GM19238 (cell line): ENCODE results near the gene RET.

Source experiments
- DNase-seq: peaks from one replicate; pipeline ENCODE4 v3.0.0; 2011; ENCODE audit warnings: low spot score; ENCODE audit not compliant: insufficient read length

The RET gene

DNA sequence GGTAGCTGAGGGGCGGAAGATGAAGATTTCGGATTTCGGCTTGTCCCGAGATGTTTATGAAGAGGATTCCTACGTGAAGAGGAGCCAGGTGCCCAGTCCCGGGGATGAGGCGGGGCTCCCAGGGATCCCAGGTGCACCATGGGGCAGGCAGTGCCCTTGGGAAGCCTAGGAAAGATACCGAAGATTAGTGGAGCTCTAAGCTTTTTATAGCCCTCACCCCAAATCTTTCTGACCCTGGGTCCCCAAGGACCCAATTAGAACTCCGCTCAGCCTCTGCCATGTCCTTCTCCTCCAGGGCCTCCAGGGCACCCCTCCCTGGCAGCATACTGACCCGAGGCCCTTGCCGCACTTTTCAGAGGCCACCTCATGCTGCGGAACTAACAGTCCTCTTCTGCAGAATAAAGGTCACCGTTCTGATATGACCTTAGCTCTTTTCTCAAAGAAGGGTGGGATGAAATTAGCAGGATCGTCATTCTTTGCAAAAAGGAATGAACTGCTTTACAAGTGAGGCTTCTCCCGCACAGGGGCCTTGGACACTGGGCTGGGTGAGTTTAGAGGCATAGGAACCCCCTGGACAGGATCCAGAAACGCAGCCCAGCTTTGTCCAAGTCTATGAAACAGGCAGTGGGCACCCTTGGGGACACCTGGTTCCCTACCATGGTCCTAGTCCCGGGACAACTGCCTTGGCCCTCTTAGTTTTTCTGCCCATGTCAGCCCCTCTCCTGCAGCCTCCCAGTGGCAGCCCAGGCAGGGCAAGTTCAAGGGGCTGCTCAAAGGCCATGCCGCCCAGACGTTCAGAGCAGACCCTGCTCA lies 43.5 kb downstream of the RET start:
- no peak for DNase-seq

DNA sequence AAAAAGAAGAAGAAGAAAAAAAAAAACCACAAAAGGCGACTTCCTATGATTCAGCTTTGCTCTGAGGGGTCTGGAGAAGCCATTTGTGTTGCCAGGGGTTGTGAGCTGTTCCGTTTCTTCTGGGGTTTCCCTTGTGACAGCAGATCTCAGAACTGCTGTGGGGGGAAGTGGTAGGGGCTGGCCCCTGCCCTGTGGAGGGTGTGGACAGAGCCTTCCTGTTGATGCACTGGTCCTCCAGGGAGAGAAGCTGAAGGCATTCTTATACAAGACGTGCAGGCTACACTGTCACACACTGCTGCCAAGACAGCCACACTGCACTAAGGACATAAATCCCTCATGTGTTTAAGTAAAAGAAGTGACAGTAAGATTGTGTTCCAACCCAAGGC lies 44.1 kb downstream of the RET start:
- peak; percentile 69 for DNase-seq

DNA sequence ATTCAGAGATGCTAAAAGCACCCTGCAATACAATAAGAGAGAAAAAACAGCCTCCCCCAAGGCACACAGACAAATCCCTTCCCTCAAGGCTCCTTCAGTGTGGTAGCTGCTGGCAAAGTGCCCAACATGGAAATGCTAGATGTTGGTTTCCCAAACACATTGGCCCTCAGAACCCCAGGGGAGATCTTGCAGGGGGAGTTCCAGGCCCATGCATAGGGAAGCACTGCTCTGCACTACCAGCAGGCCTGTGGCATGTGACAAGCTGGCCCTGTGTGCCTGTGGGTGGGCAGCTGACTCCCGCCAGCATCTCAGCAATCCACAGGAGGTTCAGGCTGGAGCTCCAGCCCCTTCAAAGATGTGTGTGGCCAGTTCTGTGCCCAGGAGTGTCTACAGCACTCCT lies 44.6 kb downstream of the RET start:
- no peak for DNase-seq

DNA sequence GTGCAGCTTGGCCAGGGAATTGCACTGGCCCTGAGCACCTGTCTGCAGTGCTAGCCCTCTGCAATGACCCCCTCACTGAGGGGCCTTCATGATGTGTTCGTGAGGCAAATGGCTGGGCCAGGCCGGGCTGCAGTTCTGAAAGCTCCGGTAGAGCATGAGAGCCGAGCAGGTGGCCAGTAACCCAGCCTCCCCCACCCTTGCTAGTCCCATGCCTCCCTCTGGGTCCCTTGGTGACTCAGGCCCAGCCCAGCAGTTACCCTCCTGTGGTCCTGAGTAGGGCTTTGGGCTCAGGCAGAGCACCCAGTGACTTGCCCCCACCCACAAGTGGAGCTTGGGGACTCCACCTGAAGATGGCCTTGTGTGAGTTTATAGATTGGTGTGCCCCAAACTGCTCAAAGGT lies 45.2 kb downstream of the RET start:
- no peak for DNase-seq

DNA sequence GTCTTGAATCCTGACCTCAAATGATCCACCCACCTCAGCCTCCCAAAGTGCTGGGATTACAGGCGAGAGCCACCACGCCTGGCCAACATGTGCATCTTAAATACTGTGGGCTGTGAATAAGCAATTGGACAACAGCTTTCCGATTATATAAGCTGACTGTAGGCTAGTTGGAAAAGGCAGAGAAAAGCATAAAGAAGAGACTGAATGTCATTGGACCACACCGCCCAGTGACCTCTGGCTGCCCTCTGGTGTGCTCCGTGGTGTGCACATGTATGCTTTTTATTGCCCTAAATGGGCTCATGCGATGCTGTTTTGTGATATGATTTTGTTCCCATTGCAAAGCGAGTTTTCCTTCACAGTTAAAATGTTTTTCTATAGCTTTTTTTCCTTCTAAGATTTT lies 46.0 kb downstream of the RET start:
- no peak for DNase-seq

DNA sequence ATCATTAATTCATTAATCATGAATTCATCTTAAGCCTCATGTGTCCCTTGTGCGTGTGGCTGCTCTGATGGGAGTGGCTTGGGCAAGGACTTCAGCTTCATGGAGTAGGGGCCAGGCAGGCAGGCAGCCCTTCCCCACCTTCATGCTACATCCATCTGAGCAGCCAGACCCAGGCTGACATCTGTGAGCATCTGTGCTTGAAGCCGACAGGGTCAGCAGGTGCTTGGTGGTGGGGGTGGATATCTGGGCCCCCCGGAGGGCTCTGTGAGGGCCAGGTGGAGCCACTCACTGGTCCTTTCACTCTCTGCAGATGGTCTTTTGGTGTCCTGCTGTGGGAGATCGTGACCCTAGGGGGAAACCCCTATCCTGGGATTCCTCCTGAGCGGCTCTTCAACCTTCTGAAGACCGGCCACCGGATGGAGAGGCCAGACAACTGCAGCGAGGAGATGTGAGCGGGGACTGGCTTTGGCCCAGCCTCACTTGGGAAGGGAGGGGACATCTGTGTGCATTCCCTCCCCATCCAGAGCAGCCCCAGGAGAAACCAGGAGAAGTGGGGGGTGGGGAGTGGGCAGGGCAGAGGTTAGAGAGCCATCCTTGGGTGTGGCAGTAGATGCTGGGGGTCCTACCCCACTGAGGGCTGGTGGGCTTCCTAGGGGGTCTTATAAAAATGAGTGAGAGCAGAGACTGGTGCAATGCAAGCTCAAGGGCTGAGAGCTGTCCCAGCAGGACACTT lies 46.7 kb downstream of the RET start:
- no peak for DNase-seq

DNA sequence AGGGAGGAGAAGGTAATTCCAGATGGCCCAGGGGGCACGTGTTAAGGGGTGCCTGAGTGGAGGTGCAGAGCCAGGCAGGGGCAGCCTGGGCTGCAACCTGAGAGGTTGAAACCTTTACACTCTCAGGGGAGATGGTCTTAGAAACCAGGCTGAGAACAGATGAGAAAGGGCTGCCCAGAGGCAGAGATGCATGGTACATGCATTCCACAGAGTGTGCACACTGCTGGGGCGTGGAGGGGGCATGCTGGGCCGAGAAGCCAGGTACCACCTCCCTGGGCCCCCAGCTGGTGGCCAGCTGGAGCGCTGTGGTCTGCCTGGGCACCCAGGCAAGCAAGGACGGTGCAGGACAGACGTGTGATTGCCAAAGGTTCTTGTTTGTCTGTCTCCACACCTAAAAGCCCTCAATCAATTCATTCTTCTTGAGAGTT lies 47.2 kb downstream of the RET start:
- DNase-seq, result no peak

DNA sequence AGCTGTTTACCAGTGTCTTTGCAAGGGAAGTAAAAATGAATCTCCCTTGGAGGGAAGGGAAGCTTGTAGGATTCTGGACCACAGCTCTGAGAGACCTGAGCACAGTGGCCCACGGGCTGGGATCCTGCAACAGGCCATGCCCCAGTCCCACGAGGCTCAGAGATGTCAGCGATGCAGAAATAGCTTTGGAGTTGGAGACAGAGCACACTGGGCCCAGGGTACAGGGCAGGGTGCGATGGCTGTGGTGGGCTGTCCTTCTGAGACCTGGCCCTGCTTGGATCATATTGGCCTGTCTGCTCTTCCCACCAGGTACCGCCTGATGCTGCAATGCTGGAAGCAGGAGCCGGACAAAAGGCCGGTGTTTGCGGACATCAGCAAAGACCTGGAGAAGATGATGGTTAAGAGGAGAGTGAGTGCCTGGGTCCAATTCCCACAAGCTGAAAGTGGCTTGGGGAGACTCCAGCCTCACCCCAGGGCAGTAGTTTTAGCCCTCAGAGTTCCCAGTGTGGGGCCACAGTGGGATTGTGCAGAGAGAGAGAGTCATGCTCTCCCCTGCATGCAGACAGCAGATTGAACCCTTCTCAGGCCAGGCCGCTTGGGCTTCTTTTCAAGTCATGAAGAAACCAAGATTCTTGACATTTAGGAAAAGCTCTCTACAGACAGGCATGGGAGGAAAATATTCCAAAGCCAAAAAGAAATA lies 47.9 kb downstream of the RET start:
- no peak for DNase-seq

DNA sequence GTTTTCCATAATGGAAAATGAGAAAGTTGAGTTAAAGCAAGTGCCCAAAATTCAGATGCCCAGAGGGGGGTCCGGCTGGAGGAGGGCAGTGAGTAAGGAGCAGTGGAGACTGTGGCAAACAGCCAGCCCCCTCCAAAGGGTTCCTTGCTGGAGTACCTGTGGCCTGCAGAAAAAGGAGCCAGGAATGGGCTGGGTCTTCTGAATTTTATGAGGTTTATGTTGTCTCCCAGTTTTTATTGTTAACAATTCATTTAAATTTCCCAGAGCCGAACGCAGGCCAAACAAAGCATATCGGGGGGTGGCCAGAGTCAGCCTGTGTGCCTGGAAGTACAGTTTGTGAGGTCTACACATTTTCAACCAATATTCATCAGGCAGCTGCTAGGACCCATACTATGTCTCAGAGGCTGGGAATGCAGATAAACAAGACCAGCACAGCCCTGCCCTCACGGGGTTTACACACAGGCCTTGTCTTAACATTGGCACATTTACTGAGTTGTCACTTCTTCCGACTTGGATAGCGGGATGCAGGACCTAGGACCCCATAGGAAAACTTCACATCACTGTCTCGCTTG lies 48.5 kb downstream of the RET start:
- DNase-seq, result no peak

DNA sequence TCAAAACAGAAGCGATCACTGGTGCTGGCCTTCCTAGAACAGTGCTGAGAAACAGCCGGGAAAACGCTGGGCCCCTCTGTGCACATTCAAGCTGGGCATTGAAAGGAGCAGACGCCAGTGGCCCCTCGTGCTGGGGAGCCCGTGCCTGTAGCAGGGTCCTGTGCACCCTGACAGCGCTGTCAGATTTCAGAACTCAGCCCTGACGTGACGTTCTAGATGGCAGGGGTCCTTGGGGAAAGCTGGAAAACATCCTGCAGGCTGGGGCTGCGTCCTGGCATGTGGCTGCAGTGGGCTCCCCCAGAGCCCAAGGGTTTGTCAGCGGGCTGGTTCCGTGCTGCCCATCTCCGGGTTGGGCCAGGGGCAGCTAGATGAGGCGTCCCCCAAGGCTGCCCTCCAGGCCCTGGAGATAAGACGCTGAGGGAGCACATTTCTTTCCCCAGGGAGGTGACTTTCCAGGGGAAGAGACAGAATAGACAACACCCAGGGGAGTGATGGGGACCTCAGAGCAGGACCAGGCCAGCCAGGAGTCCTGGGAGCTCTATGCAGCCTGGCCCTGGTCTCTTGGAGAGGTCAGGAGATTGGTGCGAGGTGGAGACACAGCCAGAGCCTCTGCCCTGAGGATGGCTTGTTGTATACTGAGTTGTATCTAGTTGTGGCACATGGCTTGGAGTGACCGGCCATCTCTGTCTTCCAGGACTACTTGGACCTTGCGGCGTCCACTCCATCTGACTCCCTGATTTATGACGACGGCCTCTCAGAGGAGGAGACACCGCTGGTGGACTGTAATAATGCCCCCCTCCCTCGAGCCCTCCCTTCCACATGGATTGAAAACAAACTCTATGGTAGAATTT lies 49.2 kb downstream of the RET start:
- no peak for DNase-seq

DNA sequence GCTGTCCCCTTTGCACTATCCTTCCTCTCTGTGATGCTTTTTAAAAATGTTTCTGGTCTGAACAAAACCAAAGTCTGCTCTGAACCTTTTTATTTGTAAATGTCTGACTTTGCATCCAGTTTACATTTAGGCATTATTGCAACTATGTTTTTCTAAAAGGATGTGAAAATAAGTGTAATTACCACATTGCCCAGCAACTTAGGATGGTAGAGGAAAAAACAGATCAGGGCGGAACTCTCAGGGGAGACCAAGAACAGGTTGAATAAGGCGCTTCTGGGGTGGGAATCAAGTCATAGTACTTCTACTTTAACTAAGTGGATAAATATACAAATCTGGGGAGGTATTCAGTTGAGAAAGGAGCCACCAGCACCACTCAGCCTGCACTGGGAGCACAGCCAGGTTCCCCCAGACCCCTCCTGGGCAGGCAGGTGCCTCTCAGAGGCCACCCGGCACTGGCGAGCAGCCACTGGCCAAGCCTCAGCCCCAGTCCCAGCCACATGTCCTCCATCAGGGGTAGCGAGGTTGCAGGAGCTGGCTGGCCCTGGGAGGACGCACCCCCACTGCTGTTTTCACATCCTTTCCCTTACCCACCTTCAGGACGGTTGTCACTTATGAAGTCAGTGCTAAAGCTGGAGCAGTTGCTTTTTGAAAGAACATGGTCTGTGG lies 50.0 kb downstream of the RET start:
- no peak for DNase-seq

DNA sequence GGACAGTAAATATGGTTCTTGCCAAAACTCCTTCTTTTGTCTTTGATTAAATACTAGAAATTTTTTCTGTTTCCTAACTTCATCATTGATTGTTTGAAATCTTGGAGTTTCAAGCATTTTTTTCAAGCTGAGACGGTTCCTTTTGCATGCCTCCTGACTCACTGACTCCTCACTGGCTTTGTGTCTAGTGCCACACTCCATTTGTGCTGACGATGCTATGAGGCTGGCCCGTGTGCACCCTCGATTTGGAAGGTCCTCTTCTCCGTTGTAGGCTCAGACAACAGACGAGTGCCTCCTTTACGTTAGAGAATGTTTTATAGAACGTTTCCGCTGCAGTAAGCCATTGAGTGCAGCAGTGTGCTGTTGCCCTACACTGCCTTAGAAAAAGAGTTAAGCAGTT lies 50.6 kb downstream of the RET start:
- DNase-seq, result no peak

DNA sequence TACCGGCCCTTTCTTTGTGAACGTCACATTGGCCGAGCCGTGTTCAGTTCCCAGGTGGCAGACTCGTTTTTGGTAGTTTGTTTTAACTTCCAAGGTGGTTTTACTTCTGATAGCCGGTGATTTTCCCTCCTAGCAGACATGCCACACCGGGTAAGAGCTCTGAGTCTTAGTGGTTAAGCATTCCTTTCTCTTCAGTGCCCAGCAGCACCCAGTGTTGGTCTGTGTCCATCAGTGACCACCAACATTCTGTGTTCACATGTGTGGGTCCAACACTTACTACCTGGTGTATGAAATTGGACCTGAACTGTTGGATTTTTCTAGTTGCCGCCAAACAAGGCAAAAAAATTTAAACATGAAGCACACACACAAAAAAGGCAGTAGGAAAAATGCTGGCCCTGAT lies 51.5 kb downstream of the RET start:
- DNase-seq, result no peak

DNA sequence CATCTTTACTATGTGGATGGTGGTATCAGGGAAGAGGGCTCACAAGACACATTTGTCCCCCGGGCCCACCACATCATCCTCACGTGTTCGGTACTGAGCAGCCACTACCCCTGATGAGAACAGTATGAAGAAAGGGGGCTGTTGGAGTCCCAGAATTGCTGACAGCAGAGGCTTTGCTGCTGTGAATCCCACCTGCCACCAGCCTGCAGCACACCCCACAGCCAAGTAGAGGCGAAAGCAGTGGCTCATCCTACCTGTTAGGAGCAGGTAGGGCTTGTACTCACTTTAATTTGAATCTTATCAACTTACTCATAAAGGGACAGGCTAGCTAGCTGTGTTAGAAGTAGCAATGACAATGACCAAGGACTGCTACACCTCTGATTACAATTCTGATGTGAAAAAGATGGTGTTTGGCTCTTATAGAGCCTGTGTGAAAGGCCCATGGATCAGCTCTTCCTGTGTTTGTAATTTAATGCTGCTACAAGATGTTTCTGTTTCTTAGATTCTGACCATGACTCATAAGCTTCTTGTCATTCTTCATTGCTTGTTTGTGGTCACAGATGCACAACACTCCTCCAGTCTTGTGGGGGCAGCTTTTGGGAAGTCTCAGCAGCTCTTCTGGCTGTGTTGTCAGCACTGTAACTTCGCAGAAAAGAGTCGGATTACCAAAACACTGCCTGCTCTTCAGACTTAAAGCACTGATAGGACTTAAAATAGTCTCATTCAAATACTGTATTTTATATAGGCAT lies 52.3 kb downstream of the RET start:
- DNase-seq, result no peak

DNA sequence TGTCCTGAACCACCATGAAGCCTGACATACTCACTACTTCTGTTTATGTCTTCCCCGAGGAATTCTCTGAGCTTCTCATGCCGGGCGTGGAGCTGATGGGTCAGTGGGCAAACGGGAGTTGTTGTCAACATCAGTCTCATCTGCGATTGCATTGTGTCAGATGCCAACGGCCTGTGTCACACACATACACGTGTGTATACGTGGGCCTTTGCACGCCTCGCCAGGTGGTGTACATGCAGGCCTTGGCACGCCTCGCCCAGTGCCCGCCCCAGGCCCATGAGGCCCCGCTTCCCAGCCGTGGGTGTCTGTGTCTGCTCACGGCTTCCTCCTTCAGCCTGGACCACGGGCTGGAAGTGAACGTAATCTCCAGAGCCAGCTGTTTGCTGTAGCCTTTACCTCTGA lies 53.9 kb downstream of the RET start:
- no peak for DNase-seq

DNA sequence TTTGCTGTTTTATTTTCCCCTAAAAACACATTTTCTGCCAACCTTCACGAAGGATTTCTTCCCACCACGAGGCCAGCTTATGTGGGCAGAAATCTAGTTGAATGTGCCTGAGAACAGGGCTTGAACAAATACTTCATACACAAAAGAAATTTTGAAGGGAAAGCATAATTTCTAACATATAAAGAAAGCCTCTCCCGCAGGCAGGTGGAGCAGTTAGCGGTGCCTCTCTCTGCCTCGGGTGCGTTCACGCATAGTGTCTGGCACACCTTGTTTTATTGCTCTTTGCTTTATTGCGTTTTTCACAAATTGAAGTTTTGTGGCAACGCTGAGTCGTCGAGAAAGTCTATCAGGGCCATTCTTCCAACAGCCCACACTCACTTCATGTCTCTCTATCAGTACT lies 54.4 kb downstream of the RET start:
- DNase-seq, result no peak

DNA sequence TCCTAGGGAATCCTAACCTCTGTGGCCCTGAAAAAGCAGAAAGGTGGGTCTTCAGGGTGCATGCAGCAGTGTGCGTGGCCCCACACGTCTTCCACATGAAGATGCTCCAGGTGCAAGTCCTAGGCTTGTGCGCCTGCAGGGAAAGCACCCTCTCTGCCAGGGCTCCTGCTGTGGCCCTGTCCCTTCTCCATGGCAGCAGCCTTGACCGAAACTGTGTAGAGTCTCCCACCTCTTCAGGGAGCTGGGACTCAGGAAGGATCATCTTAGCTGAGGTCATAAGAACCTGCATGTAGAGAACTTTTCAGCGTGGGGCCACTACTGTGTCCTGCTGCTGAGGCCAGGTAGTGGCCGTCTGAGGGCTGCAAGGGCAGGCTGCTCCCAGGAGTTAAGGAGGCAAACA lies 55.0 kb downstream of the RET start:
- no peak for DNase-seq

DNA sequence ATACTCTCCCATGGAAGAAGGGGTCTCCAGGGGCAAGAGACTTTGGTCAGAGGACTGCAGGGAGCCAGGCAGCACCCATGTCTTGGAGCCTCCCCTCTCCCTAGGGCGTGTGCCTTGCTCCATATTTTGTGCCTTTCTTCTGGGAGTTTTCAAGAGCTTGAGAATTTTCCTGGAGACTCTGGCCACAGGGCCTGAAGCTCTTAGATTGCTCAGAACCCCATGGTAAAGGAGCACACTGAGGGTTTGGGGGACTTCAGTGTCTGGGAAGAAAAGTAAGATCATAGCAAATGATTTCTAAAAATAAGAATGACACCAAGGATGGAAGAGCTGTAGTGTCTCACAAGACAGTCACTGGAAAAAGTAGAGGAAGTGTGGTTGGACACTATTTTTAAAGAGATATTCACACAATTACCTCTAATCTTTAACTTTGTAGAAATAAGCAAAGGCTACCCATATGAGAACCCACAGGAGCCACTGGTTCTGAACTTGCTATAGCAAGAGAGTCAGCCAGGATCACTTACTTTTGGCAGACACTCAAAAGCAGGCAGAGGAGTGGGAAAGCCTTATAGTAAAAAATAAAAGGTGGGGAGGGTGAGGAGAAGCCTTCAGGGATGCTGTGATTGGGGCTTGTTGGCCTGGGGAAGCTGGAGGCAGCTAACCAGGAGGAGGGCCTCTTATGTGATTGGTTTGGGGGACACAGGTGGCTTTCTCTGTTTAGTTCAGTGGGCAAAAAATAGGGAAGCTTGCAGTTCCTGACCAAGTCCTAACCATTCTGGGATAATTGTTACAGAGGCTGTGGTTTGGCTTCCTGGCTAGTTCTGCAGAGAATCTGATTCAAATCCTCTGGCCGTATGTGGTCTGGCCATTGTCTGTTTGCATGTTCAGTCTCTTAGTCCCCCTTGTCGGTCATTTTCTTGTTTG lies 56.3 kb downstream of the RET start:
- DNase-seq, result no peak
